ENCODE results near the gene KLHL42.
"Not testable (repeated sequence)": the region's sequence is repeated elsewhere in the genome, so short reads cannot be mapped to it uniquely, and the experiment has no call there.

Gene KLHL42

GRCh38 chr12:27779920-27780611 lies at the start of gene KLHL42, which contains the start of gene MANSC4:
KLHL42 (plus strand) TSS chr12:27780233; CDS start chr12:27780331, 98 bp downstream.
MANSC4 (minus strand) TSS chr12:27780236; CDS start chr12:27771276, 8,960 bp downstream.
- Mint-ChIP-seq H3K36me3 (peaks cover 16% of the 10 kb centered on the region), H3K27ac (peak within 1 kb of the TSS; percentile 91), H3K27me3 (peaks cover under 1% of the 10 kb centered on the region), H3K9me3 (ENCODE audit: low read depth) (no peaks in the 10 kb centered on the region), H3K4me3 (peak within 1 kb of the TSS; percentile 91), H3K4me1 (ENCODE audit: low read depth) (peaks cover 35% of the 10 kb centered on the region)

GRCh38 chr12:27732281-27732680 lies 47.8 kb upstream of the KLHL42 start:
- H3K4me3 Mint-ChIP-seq, result no peak overlapping the region
- no peaks in the 10 kb centered on the region for H3K27me3 Mint-ChIP-seq
- H3K4me1 Mint-ChIP-seq (ENCODE audit: low read depth), result no peaks in the 10 kb centered on the region
- H3K36me3 Mint-ChIP-seq, result peaks cover 7% of the 10 kb centered on the region
- no peaks in the 10 kb centered on the region for H3K9me3 Mint-ChIP-seq (ENCODE audit: low read depth)
- H3K27ac Mint-ChIP-seq, result no peak overlapping the region

GRCh38 chr12:27733052-27733656 lies 46.9 kb upstream of the KLHL42 start:
- Mint-ChIP-seq H3K27ac (no peak overlapping the region), H3K27me3 (no peaks in the 10 kb centered on the region), H3K36me3 (peaks cover 9% of the 10 kb centered on the region), H3K9me3 (ENCODE audit: low read depth) (no peaks in the 10 kb centered on the region), H3K4me3 (no peak overlapping the region), H3K4me1 (ENCODE audit: low read depth) (no peaks in the 10 kb centered on the region)

GRCh38 chr12:27733791-27734190 lies 46.2 kb upstream of the KLHL42 start:
- Mint-ChIP-seq H3K9me3 (ENCODE audit: low read depth) (no peaks in the 10 kb centered on the region), H3K4me1 (ENCODE audit: low read depth) (no peaks in the 10 kb centered on the region), H3K4me3 (no peak overlapping the region), H3K27me3 (no peaks in the 10 kb centered on the region), H3K36me3 (peaks cover 9% of the 10 kb centered on the region), H3K27ac (no peak overlapping the region)

- H3K36me3 Mint-ChIP-seq; H3K4me3 Mint-ChIP-seq; H3K27me3 Mint-ChIP-seq; H3K27ac Mint-ChIP-seq; H3K9me3 Mint-ChIP-seq (ENCODE audit: low read depth); H3K4me1 Mint-ChIP-seq (ENCODE audit: low read depth): not testable (repeated sequence)
These were observed 45.7 kb upstream of the KLHL42 start for GRCh38 chr12:27734321-27734720.

GRCh38 chr12:27743601-27744000 lies 36.4 kb upstream of the KLHL42 start:
- Mint-ChIP-seq H3K4me1 (ENCODE audit: low read depth) (peaks cover 10% of the 10 kb centered on the region), H3K27ac (no peak overlapping the region), H3K27me3 (no peaks in the 10 kb centered on the region), H3K9me3 (ENCODE audit: low read depth) (no peaks in the 10 kb centered on the region), H3K4me3 (no peak overlapping the region), H3K36me3 (peaks cover 13% of the 10 kb centered on the region)

- not testable (repeated sequence) for H3K9me3 Mint-ChIP-seq (ENCODE audit: low read depth); H3K4me1 Mint-ChIP-seq (ENCODE audit: low read depth)
These were observed 34.3 kb upstream of the KLHL42 start for GRCh38 chr12:27745734-27746133.

GRCh38 chr12:27747111-27747820 lies 32.8 kb upstream of the KLHL42 start:
- H3K9me3 Mint-ChIP-seq (ENCODE audit: low read depth), result no peaks in the 10 kb centered on the region
- peak overlapping the region; percentile 6 for H3K27ac Mint-ChIP-seq

More at GRCh38 chr12:27745734-27746133, 34.3 kb upstream of the KLHL42 start:
- peaks cover 12% of the 10 kb centered on the region for H3K36me3 Mint-ChIP-seq
- H3K27ac Mint-ChIP-seq, H3K27me3 Mint-ChIP-seq, H3K4me3 Mint-ChIP-seq: not testable (repeated sequence)

GRCh38 chr12:27751386-27752047 lies 28.5 kb upstream of the KLHL42 start:
- Mint-ChIP-seq H3K4me1 (ENCODE audit: low read depth) (peaks cover 1% of the 10 kb centered on the region), H3K4me3 (no peak overlapping the region), H3K27ac (no peak overlapping the region), H3K9me3 (ENCODE audit: low read depth) (no peaks in the 10 kb centered on the region), H3K27me3 (no peaks in the 10 kb centered on the region), H3K36me3 (peaks cover 4% of the 10 kb centered on the region)

More at GRCh38 chr12:27747111-27747820, 32.8 kb upstream of the KLHL42 start:
- Mint-ChIP-seq H3K4me3 (no peak overlapping the region), H3K36me3 (peaks cover 12% of the 10 kb centered on the region), H3K27me3 (no peaks in the 10 kb centered on the region), H3K4me1 (ENCODE audit: low read depth) (peaks cover 3% of the 10 kb centered on the region)

- Mint-ChIP-seq H3K4me1 (ENCODE audit: low read depth) (no peaks in the 10 kb centered on the region), H3K9me3 (ENCODE audit: low read depth) (no peaks in the 10 kb centered on the region), H3K27me3 (no peaks in the 10 kb centered on the region), H3K4me3 (no peak overlapping the region), H3K36me3 (peaks cover 5% of the 10 kb centered on the region), H3K27ac (peak overlapping the region; percentile 12)
These were observed 25.2 kb upstream of the KLHL42 start for GRCh38 chr12:27754795-27755194.

- H3K4me1 Mint-ChIP-seq (ENCODE audit: low read depth), result no peaks in the 10 kb centered on the region
- peaks cover 7% of the 10 kb centered on the region for H3K36me3 Mint-ChIP-seq
- H3K27ac Mint-ChIP-seq, result peak overlapping the region; percentile 56
- H3K9me3 Mint-ChIP-seq (ENCODE audit: low read depth), result no peaks in the 10 kb centered on the region
- no peak overlapping the region for H3K4me3 Mint-ChIP-seq
- no peaks in the 10 kb centered on the region for H3K27me3 Mint-ChIP-seq
These were observed 23.3 kb upstream of the KLHL42 start for GRCh38 chr12:27756670-27757195.

- H3K27me3 Mint-ChIP-seq, result no peaks in the 10 kb centered on the region
- no peaks in the 10 kb centered on the region for H3K9me3 Mint-ChIP-seq (ENCODE audit: low read depth)
- no peak overlapping the region for H3K27ac Mint-ChIP-seq
- peaks cover 8% of the 10 kb centered on the region for H3K36me3 Mint-ChIP-seq
- peaks cover 4% of the 10 kb centered on the region for H3K4me1 Mint-ChIP-seq (ENCODE audit: low read depth)
- H3K4me3 Mint-ChIP-seq, result no peak overlapping the region
These were observed 17.3 kb upstream of the KLHL42 start for GRCh38 chr12:27762757-27763156.

- H3K4me1 Mint-ChIP-seq (ENCODE audit: low read depth), result peaks cover 6% of the 10 kb centered on the region
- no peaks in the 10 kb centered on the region for H3K27me3 Mint-ChIP-seq
- no peak overlapping the region for H3K4me3 Mint-ChIP-seq
- peaks cover 6% of the 10 kb centered on the region for H3K36me3 Mint-ChIP-seq
- H3K9me3 Mint-ChIP-seq (ENCODE audit: low read depth), result no peaks in the 10 kb centered on the region
- H3K27ac Mint-ChIP-seq, result no peak overlapping the region
These were observed 13.4 kb upstream of the KLHL42 start for GRCh38 chr12:27766587-27766986.

- H3K27ac Mint-ChIP-seq, result no peak overlapping the region
- peaks cover 2% of the 10 kb centered on the region for H3K4me1 Mint-ChIP-seq (ENCODE audit: low read depth)
- no peaks in the 10 kb centered on the region for H3K27me3 Mint-ChIP-seq
- no peak overlapping the region for H3K4me3 Mint-ChIP-seq
- no peaks in the 10 kb centered on the region for H3K36me3 Mint-ChIP-seq
- no peaks in the 10 kb centered on the region for H3K9me3 Mint-ChIP-seq (ENCODE audit: low read depth)
These were observed 10.8 kb upstream of the KLHL42 start for GRCh38 chr12:27769142-27769673.

Measured in activated naive CD8-positive, alpha-beta T cell (primary cell).